Measurements from ENCODE around the gene TMEM259.
A peak's percentile ranks its signal among the peaks of the same experiment; 100 is the strongest.
"Not testable (repeated sequence)": the region's sequence is repeated elsewhere in the genome, so short reads cannot be mapped to it uniquely, and the experiment has no call there.

TMEM259 gene

GRCh38 chr19:1040476-1041271 lies 19.8 kb upstream of the TMEM259 start:
- DNase-seq (ENCODE audit: low read depth in 2 of 2): peak; percentile 84 to 89

DNA sequence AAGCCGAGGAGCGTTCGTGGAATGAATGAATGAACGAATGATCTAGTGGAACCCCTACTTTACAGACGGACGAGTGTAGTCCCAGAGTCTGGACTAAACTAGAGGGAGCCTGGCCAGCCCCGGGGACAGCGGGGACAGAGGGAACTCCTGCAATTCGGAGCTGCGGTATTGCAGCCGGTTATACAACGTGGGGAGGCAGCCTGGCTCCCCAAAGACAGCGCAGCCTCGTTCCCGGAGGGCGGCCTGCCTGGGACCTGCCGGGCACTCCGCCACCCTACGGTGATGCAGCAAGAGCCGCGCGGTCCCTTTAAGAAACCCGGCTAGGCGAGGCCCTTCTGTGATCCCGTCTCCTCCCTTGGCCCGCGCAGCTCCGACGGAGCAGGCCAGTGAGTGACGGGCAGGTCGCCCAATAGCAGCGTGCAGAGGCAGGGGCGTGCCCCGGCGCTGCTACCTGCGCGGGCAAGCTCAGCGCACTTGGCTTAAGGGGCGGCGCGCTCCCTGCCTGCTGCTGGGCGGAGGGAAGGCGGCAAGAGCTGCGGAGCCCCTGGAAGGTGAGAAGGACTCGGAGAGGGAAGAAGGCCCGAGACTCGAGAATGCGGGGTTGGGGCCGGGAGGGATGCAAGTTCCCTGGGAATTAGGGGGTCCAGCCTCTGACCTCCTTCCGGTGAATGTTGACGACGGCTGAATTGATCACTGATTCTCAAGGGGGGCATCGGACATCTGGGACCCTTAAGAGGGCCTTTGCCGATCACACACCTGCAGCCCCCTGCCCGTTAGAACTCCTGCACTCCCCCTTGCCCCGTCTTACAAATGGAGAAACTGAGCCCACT lies 18.9 kb upstream of the TMEM259 start, which contains the start of gene ABCA7:
Gene ABCA7 (plus strand): TSS at position 462 of the 830 bp plus-strand sequence. CDS start 1,255 bp downstream, outside the sequence.
- DNase-seq (ENCODE audit: low read depth in 2 of 2): peak; percentile 100

- DNase-seq (ENCODE audit: low read depth in 2 of 2): no peak
Observed at GRCh38 chr19:1038978-1039645, 18.2 kb upstream of the TMEM259 start.

DNA sequence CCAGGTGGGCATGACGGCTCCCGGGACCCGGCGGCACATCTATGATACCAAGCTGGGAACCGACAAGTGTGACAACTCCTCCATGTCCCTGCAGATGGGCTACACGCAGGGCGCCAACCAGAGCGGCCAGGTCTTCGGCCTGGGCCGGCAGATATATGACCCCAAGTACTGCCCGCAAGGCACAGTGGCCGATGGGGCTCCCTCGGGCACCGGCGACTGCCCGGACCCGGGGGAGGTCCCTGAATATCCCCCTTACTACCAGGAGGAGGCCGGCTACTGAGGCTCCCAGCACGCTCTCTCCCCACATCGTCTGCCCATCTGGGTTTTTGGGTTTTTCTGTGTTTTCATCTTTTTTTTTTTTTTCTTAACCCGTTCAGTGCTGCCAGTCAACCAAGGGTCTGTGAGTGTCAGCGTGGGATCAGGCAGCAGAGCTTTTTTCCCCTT lies 16.7 kb upstream of the TMEM259 start:
- DNase-seq (ENCODE audit: low read depth in 2 of 2): no peak

- DNase-seq (ENCODE audit: low read depth in 2 of 2): no peak
Observed at GRCh38 chr19:1035998-1036621, 15.2 kb upstream of the TMEM259 start.

GRCh38 chr19:1032264-1032867 lies 11.4 kb upstream of the TMEM259 start:
- DNase-seq (ENCODE audit: low read depth in 2 of 2): no peak

DNA sequence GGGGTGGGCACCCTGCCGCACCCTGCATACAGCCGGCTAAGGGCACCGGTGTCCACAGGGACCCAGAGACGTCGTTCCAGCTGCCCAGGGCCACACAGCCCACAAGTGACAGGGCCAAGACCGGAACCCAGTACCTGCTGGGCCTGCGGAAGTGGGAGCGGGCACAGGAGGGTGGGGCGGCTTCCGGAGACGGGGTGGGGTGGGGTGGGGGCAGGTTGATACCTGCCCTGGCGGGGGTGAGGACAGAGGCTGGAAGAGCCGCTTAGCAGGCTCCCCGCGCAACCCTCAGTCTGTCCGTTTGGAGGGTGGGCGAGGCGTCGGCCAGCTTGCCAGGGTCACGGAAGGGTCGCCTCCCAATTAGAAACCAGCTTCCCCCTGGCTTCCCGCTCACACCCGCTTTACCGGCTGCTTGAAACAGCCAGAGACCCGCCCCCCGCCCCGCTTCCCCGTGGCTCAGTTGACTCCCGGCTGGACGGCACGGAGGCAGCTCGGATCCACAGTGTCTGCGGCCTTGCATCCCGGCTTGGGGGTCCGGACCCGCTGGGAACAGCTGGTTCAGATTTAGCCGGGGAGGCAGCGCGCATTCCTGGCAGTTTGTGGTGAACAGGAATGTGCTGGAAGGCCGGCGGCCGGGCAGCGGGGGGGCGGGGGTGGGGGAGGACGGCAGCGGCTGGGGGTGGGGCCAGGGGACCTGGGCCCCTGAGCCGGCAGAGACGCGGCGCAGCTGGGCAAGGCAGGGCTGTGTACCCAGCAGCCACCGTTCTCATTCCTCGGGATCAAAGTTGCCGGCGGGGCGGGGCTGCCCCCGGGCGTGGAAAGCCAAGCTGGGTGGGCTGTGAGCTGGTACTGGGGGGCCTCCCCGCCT lies 7.4 kb upstream of the TMEM259 start:
- DNase-seq (ENCODE audit: low read depth in 2 of 2): no peak

GRCh38 chr19:1027650-1028061 lies 6.7 kb upstream of the TMEM259 start:
- no peak for DNase-seq (ENCODE audit: low read depth in 2 of 2)

DNA sequence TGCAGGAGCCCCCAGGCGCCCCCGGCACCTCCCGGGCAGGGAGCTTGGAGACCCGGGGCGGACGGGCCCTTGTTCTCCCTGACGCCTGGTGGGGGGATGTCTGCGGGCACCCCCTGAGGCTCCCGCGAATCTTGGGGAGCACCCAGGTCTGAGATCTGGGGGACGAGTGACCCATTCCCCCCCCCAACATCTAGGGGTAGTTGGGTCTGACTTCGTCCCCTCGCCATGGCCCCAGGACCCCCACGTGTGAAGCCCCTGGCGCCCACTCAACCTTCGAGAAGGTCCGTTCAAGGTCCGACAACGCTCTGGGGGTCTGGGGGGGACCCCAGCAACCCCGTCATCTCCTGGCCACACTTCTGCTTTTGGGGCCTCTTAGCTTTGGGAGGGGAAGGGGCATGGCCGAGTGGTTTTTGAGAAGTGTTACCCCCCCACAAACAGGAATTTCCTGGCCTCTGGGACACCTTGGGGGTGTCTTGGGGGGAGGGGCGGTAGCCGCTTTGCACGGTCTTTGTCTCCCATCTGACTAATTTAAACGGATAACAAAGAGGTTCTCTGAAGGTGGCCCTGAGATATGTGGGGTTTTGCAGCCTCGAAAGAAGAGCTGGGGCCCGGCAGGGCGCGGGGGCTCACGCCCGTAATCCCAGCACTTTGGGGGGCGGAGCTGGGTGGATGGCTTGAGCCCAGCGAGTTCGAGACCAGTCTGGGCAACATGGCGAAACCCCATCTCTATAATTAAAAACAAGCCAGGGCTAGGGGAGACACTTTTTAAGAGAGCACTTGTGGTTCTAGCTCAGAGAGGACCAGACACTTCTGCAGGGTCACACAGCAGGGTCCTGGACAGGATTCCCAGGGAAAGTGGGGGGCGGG lies 6.1 kb upstream of the TMEM259 start:
- DNase-seq (ENCODE audit: low read depth in 2 of 2): no peak

- DNase-seq (ENCODE audit: low read depth in 2 of 2): peak; percentile 46 to 64
Observed at GRCh38 chr19:1025960-1026782, 5.2 kb upstream of the TMEM259 start, which contains the start of gene CNN2. Gene CNN2, plus strand, starts transcription at chr19:1026608. Its CDS starts 54 bp downstream, at chr19:1026662.

- DNase-seq (ENCODE audit: low read depth in 2 of 2): not testable (repeated sequence)
Observed at GRCh38 chr19:1025080-1025479, 4.2 kb upstream of the TMEM259 start.

- not testable (repeated sequence) for DNase-seq (ENCODE audit: low read depth in 2 of 2)
Observed at GRCh38 chr19:1023883-1024188, 2.9 kb upstream of the TMEM259 start.

GRCh38 chr19:1019980-1020867 lies 699 bp downstream of the TMEM259 start:
- DNase-seq (ENCODE audit: low read depth in 2 of 2): no peak

GRCh38 chr19:1019616-1019961 lies 1.3 kb downstream of the TMEM259 start:
- DNase-seq (ENCODE audit: low read depth in 2 of 2): no peak

DNA sequence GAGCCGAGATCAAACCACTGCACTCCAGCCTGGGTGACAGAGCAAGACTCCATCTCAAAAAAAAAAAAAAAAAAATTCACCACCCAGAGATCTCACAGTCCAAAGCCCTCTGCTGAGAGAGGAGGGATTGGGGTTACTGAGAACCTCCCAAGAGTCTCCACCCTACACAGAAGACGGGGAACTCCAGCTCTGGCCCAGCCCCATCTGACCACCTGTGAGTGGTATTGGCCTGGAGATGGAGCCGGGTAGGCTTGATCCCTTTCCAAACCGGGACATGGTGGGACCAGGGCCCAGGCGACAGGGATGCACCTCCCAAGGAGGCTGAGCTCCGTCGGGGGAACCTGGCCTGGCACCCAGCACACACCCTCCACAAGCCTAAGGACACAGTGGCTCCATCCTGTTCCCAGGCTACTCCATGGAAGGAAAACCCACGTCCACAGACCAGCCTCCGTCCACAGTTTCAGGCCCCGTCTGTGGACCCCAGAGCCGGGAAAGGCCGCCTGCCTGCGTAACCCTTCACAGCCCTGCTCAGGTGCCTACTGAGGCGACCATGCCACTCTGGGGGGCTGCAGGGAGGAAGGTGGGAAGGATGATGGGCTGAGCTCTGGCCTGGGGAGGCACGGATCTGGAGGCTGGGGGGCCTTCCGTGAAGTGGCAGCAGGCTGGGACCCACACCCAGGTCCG lies 1.8 kb downstream of the TMEM259 start:
- no peak for DNase-seq (ENCODE audit: low read depth in 2 of 2)

GRCh38 chr19:1018393-1018792 lies 2.5 kb downstream of the TMEM259 start:
- DNase-seq (ENCODE audit: low read depth in 2 of 2): no peak

DNA sequence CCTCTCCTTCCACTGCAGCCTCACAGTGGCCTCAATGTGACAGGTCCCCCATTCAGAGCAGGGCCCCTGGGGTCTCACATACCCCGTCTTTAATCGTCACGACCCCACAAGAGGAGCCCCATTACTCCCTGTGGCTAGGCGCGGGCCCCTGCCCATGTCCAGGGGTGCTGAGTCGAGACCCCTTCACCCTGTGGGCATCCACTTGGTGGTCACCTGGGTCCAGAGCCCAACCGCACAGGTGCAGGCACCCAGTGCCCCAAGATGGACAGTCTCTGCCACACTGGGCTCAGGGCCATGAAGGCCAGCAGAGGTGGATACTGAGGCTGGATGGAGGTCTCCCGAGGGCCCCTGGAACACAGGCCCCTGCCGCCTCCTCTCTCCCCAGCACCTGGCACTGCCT lies 3.0 kb downstream of the TMEM259 start:
- no peak for DNase-seq (ENCODE audit: low read depth in 2 of 2)
